Measurements from ENCODE around the gene PSMD4. TPM values are rescaled to one million over a fixed set of nuclear protein-coding genes. Genes with fewer than 3 reads are reported as not detected.

The PSMD4 gene
- total RNA-seq, 1 donor from 2014 or later, result 170 TPM

DNA sequence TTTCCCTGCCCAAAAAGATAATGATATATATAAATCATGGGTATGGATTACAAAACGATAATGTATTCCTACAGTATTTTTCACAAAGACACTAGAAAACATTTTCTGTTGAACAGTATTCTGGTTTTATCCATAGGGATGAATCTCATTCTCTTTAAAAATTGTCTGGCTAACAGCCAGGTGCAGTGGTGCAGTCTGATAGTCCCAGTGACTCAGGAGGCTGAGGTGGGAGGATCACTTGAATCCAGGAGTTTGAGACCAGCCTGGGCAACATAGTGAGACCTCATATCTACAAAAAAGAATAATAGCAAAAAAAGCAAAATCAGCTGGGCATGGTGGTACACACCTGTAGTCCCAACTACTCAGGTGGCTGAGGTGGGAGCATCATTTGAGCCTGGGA lies 32.9 kb upstream of the PSMD4 start:
- no peak overlapping the region for H3K27ac Mint-ChIP-seq
- H3K36me3 Mint-ChIP-seq, result peaks cover under 1% of the 10 kb centered on the region
- H3K27me3 Mint-ChIP-seq, result no peaks in the 10 kb centered on the region
- H3K4me3 Mint-ChIP-seq, result no peak overlapping the region
- H3K4me1 Mint-ChIP-seq (ENCODE audit: unreplicated experiment), result peaks cover under 1% of the 10 kb centered on the region
- TF ChIP-seq, protein P1, sequence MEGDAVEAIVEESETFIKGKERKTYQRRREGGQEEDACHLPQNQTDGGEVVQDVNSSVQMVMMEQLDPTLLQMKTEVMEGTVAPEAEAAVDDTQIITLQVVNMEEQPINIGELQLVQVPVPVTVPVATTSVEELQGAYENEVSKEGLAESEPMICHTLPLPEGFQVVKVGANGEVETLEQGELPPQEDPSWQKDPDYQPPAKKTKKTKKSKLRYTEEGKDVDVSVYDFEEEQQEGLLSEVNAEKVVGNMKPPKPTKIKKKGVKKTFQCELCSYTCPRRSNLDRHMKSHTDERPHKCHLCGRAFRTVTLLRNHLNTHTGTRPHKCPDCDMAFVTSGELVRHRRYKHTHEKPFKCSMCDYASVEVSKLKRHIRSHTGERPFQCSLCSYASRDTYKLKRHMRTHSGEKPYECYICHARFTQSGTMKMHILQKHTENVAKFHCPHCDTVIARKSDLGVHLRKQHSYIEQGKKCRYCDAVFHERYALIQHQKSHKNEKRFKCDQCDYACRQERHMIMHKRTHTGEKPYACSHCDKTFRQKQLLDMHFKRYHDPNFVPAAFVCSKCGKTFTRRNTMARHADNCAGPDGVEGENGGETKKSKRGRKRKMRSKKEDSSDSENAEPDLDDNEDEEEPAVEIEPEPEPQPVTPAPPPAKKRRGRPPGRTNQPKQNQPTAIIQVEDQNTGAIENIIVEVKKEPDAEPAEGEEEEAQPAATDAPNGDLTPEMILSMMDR (conservative IDR thresholded peaks at IDR 0.05), result no peak
- no peaks in the 10 kb centered on the region for H3K9me3 Mint-ChIP-seq
- no peak for DNase-seq (ENCODE audit: extremely low spot score, unreplicated experiment)

DNA sequence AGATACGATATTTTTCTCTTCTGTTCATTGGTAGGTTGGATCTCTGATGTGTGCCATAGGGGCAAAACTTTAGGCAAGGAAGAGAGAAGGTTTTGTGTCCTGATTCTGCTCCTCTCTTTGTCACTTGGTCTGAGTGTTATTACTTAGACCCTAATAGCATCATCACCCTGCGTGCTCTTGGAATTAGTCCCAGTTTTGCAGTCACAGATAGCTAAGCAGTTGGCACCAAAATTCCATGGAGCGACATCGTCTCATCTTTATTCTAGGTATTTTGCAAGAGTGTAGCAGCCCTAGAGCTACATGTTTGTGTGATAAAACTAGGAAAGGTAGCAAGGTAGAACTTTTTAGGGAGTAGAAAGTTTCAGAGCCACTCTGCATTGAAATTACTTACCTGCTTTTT lies 32.4 kb upstream of the PSMD4 start:
- H3K4me3 Mint-ChIP-seq, result no peak overlapping the region
- H3K27ac Mint-ChIP-seq, result no peak overlapping the region
- no peaks in the 10 kb centered on the region for H3K4me1 Mint-ChIP-seq (ENCODE audit: unreplicated experiment)

DNA sequence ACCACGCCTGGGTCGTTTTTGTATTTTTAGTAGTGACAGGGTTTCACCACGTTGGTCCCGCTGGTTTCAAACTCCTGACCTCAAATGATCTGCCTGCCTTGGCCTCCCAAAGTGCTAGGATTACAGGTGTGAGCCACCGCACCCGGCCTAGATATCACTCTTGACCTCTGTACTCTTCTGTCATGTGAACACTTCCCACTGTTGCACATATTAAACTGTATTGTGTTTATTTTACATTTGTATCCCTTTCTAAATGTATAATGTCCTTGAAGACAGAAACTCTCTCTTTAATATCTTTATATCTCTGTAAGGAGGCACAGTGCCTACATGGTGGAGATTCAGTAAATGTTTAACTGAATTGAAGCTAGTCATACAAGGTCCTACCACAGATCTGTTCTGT lies 19.3 kb upstream of the PSMD4 start:
- Mint-ChIP-seq H3K4me1 (ENCODE audit: unreplicated experiment) (no peaks in the 10 kb centered on the region), H3K27me3 (no peaks in the 10 kb centered on the region), H3K27ac (no peak overlapping the region), H3K9me3 (no peaks in the 10 kb centered on the region), H3K36me3 (peaks cover 35% of the 10 kb centered on the region), H3K4me3 (no peak overlapping the region)
- no peak for DNase-seq (ENCODE audit: extremely low spot score, unreplicated experiment)
- TF ChIP-seq, protein P1 (conservative IDR thresholded peaks at IDR 0.05), result no peak

More for the DNA sequence above, 32.4 kb upstream of the PSMD4 start:
- no peaks in the 10 kb centered on the region for H3K9me3 Mint-ChIP-seq
- H3K36me3 Mint-ChIP-seq, result peaks cover 3% of the 10 kb centered on the region
- TF ChIP-seq, protein P1 (conservative IDR thresholded peaks at IDR 0.05), result no peak
- no peak for DNase-seq (ENCODE audit: extremely low spot score, unreplicated experiment)
- no peaks in the 10 kb centered on the region for H3K27me3 Mint-ChIP-seq

DNA sequence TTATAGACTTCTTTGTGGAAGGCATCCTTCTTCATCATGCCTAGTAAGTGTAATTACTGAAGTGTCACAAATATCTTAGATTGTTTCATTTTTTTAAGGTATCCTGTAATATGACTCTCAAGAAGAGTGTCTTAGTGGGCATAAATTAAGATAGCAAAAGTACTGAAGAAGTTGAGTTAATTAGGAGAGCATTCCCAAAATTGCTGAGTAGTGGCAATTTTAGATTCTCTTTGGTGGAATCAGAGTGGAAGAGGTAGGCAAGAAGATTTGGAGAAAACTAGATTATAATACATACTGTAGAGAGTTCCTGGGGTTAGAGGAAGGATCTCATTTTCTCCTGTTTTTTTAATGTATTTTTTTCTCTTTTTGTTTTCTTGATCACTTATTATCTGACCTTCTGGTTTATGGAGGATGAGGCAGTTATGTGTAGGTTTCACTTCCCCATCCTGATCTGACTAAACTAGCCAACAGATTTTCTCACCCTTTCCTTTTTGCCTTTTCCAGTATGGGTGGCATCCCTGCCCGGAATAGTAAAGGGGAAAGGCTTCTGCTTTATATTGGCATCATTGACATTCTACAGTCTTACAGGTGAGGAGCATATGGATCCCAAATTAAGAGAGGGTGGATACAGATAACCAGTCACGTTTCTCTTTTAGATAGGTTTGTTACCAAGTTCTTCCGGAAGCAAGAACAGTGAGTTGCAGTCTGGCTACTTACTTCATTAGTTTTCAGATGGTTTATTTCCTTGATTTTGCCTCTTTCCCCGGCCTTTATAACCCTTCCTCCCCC lies 16.7 kb upstream of the PSMD4 start:
- no peaks in the 10 kb centered on the region for H3K27me3 Mint-ChIP-seq
- H3K4me3 Mint-ChIP-seq, result no peak overlapping the region
- no peak overlapping the region for H3K27ac Mint-ChIP-seq
- H3K4me1 Mint-ChIP-seq (ENCODE audit: unreplicated experiment), result no peaks in the 10 kb centered on the region
- TF ChIP-seq, protein P1 (conservative IDR thresholded peaks at IDR 0.05), result no peak
- no peaks in the 10 kb centered on the region for H3K9me3 Mint-ChIP-seq
- DNase-seq (ENCODE audit: extremely low spot score, unreplicated experiment), result no peak
- peaks cover 32% of the 10 kb centered on the region for H3K36me3 Mint-ChIP-seq

DNA sequence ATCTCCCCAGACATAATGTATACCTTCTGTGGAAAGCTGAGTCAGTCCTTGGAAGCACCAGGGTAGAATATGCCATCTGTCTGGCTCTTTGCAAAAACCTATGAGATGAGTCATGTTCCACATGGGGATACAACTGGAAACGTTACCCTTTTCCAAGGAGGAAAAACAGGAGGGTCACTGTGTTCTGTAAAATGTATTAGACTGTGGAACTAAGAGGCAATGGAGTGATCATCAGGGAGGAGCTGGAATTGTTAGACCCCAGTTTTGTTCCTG lies 16.1 kb upstream of the PSMD4 start:
- no peak for DNase-seq (ENCODE audit: extremely low spot score, unreplicated experiment)
- H3K27ac Mint-ChIP-seq, result no peak overlapping the region
- peaks cover 32% of the 10 kb centered on the region for H3K36me3 Mint-ChIP-seq

More for the DNA sequence above, 16.1 kb upstream of the PSMD4 start:
- H3K27me3 Mint-ChIP-seq, result no peaks in the 10 kb centered on the region
- TF ChIP-seq, protein P1 (conservative IDR thresholded peaks at IDR 0.05), result no peak
- no peaks in the 10 kb centered on the region for H3K4me1 Mint-ChIP-seq (ENCODE audit: unreplicated experiment)
- no peak overlapping the region for H3K4me3 Mint-ChIP-seq
- H3K9me3 Mint-ChIP-seq, result no peaks in the 10 kb centered on the region
